GM19452 (cell line): ENCODE data around the gene DCLK2.

Source experiments
- ATAC-seq: cut with Tn5 transposase; IDR thresholded peaks from one replicate; pipeline ENCODE4 v1.9.1; 2021; ENCODE audit not compliant: unreplicated experiment

The DCLK2 gene

DNA sequence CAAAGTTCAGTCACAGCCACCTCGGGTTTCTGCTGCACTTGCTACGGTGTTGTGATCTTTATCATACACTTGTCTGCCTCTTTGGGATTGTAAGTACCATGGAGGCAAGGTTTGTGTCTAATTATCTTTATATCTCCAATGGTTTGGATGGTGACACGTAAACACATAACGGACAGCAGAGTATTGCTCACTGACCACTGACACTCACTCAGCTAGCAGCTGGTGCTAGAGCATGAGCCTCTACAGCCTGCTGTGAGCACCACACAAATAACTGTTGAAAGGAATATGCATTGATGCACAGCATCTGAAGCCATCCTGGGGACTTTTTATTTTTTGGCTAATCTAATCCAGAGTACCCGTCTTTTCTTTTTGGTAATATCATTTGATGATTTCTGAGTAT is 156.0 kb downstream of the DCLK2 start:
- ATAC-seq: no peak

DNA sequence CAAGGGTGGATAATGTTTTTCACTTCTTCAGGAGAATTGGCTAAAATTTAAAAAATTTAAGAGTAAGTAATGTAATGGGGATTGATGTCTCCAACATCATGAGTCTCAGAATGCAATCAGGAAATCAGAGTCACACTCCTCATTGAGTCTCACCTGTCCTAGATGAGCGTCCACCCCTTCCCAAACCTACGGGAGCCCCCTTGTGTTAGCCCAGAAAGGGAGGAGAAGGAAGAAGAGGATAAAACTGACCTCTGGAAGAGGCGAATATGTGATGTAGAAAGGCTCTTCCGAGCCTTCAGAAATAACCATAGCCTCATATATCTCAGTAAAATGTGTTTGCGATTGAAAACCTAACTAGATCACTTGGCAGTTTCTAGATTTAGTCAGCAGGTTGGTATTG is 157.1 kb downstream of the DCLK2 start:
- ATAC-seq: no peak

DNA sequence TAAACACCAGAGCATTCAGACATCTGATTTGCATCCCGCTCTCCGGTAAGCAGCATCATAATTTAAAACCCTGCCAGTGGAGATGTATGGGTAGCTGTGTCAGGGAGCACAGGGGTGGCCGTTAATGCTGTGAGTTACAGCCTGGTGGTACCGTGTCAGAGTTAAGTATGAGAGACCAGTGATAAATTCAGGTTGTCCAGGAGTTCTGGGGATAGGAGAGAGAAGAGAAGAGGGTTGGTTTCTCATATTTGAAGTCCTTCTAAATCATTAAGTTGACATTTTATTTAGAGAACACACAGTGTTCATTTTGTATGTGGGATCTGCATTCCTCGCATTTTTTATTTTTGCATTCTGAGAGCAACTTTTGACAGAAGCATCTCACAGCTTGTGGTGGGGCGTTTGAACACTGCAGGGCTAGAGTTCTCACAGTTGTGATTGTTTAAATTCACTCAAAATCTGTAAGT is 157.6 kb downstream of the DCLK2 start:
- ATAC-seq: no peak

DNA sequence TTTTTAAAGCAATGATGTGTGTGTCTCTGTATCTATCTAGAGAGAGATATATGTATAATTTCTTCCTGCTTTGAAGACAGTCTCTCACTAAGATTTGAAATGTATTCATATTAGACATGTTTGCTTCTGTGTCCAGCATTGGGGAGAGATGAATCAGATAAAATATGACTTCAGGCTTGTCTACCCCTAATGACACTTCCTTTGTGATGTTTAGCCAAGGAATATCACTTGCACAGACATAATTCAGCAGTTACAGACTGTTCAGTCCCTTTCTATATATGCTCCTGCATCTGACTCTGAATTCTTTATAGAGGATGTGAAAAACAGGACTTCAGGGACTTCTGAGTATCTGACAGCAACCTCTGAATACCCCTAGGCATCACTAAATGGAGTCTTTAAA is 158.4 kb downstream of the DCLK2 start:
- no peak for ATAC-seq

DNA sequence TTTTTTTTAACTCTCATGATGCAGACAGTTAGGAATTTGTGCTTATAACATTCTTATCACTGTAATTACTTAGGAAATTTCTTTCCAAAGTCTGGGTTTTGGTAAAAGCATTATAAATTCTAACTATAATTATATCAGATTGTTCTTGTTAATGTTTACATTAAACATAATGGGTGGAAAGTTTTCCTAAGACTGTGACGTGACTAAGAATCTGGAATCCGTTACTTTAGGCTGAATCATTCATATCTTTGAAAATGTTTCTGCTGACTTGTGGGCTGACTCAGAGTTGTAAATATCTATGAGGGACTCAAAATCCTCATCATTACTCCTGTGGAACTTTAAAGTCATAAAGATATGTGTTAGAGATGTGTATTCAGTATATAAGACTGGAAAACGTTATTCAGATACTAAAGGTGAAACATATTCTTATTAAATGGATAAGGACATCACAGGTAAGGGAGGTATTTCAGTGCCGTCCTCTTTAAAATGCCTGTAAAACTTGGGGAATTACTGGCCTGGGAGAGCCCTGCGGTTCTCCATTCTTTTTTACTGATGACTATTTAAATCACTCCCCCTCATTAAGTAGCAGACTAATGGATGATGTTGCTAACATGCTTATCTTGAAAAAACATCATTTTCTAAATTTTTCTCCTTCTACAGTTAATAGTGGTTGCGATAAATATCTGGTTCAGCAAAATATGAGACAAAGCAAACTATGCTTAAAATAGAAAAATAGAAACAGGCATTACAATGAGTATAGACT is 159.0 kb downstream of the DCLK2 start:
- ATAC-seq: no peak

DNA sequence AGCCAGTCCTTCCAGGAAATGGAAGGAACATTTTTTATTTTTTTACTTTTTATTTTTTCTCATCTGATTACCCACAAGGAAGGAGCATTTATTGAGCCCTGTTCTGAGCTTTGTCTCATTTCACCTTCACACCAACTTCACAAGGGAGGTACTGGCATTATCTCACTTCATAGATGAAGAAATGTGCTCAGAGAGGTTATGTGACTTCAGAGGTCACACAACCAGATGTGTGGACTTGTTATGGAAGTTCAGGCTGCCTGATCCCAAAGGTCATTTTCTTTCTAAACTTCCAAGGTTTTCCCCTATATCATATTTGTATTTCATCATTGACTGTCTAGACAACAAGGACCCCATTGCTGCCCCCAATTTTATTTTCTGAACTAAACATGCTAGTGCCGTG is 160.3 kb downstream of the DCLK2 start:
- ATAC-seq: no peak

DNA sequence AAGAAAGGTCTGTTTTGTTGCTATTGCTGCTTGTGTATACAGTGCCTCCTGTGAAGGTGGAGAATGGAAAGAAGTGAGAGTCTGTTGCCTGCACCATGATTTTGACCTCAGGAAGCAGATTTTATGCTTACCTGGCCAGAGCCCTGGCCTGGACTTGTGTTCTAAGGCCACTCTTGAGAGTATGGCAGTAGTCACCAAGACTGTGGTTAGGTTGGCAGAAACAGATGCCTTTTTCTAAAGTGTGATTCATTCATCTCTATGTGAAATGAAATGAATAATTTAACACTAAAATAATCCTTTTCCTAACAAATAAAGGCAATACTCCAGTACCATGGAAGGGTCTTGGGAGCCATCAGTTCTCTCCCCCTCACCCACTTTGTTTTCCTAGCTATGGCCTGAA is 161.8 kb downstream of the DCLK2 start:
- ATAC-seq: no peak

DNA sequence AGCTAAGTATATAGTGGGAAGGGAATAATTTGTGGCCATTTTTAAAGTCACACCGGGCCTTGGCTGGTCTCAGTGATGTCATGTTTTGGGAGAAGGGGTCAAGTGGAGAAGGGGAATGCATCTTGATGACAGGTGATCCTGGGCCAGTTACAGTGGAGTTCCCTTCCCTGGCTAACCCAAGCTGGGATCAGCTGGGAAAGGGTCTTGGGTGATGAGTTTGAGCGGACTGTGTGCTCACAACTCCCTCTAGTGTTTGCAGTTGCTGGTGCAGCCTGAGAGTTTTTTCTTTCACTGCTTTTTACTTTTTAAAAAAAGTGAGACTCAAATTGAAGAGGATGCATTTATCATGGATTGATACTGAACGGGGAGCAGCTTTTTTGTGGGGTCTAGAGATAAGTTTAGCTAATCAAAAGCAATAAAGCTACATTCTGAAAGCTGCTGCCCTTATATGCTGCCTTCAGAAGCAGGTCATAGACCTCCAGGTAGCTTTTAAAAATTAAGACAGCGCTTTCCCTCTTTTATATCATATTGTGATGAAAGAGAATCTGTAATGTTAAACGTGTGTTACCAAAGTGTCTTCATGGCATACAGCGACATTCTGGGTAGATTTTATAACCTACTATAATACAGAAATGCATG is 164.7 kb downstream of the DCLK2 start:
- ATAC-seq: no peak

DNA sequence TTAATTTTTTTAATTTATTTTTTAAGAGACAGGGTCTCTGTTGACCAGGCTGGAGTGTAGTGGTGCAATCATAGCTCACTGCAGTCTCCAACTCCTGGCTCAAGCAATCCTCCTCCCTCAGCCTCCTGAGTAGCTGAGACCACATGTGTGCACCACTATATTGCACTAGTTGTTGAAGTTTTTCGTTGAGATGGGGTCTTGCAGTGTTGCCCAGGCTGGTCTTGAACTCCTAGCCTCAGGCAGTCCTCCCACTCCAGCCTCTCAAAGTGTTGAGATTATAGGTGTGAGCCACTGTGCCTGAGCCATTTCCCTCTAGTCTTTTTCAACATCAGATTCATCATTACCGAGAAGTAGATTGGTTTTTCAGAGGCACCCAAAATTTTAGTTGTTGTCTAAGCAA is 165.7 kb downstream of the DCLK2 start:
- no peak for ATAC-seq

DNA sequence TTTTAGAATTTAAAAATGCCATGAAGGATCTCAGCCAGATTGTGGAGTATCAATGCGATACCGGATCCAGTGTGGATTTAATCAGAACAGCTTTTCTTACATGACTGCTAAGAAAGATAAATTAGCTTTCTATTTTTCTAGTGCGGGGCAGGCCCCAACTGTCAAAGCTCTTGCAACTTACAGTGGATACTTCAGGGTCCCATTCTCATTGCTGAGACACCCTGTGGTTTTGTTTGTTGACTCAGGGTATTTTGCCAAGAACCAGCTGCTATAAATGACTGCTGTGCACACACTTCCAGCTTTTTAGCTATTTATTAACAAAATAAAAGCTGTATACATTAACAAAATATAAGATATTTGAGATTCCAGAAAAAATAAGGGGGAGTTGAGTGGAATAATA is 166.4 kb downstream of the DCLK2 start:
- no peak for ATAC-seq

DNA sequence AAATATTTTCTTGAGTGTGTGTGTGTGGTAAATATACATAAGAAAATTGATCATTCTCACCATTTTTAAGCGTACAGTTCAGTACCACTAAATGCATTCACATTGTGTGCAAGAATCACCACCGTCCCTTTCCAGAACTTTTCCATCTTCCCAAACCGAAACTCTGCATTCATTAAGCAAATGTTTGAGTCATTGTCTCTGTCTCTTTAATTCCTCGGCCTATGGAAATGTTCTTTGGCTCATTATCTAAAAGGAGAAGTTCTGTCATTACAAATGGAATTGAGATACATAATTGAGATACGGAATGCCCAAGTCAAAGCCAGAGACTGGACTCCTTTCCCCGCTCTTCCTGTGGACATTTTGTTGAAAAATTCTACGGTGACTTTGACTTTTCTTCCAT is 168.9 kb downstream of the DCLK2 start:
- ATAC-seq: no peak

DNA sequence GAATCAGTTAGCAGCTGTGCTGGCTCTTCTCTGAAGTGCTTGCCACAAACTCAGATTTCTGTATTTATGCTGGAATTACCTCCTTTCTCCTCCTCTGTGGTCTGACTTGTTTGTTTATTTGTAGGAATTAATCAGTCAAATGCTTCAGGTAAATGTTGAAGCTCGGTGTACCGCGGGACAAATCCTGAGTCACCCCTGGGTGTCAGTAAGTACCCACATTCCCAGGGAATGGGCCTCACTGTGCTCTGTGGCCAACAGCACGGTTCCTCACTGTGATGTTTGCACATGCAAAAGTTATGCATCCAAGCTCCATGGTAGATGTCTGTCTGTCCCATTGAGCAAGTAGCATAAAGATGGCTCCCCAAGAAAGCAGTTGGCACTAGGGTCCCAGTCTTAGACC is 169.9 kb downstream of the DCLK2 start:
- ATAC-seq: no peak

DNA sequence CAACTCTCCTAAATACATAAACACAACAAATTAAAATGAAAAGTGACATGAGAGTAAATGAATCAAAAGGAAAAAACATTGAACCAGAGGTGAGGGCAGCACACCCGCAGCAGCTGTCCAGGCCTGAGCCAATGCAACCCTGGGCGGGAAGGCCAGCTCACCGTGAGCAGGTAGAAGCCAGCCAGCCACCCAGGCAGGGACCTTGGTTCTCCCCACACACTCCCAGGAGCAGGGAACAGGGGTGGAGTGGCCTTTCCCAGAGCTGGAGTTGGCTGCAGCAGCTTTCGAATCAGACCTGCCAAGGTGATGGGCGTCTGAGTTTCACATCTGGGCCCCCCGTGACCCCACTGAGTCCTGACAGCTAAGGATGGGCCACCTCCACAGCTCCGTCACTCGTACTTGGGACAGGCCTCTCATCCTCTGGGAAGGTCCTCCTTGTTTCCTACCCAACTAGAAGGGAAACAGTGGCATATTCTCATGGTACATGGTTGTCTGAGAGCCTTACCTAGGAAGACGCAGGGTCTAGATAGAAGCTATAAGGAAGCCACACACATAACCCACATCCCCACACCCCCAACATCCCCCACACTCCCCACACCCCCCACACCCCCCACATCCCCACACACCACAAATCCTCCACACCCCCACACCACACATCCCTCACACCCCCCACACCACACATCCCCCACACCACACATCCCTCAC is 172.2 kb downstream of the DCLK2 start:
- ATAC-seq: no peak

DNA sequence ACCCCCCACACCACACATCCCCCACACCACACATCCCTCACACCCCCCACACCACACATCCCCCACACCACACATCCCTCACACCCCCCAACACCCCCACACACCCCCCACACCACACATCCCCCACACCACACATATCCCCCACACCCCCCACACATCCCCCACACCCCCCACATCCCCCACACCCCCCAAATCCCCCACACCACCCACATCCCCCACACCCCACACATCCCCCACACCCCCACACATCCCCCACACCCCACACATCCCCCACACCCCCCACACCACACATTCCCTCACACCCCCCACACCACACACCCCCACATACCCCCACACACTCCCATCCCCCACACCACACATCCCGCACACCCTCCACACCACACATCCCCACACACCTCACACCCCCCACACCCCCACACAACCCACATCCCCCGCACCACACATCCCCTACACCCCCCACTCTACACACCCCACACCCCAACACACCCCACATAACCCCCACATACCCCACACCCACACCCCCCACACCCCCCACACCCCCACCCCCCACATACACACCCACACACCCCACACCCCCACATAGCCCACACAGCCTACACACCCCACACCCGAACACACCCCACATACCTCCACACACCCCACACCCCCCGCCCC is 172.9 kb downstream of the DCLK2 start:
- no peak for ATAC-seq

DNA sequence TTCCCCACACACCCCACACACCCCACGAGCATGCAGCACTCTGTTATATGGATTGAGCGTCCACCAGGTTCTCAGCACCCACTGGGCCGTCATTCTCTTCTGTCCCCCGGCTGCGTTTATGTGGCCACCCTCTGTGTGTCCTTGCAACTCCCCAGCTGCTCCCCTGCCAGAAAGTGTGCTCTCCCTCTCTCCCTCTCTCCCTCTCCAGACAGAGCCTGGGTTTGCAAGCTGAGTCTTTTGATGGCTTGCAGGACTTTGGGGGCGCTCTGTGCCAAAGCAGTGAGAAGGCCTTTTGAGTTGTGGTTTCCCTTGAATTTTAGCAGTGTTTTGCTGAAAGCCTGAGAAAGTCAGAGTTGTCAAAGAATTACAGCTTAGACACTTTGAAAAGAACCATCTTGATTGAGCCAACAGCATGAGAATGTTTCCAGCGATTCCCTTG is 173.5 kb downstream of the DCLK2 start:
- no peak for ATAC-seq

DNA sequence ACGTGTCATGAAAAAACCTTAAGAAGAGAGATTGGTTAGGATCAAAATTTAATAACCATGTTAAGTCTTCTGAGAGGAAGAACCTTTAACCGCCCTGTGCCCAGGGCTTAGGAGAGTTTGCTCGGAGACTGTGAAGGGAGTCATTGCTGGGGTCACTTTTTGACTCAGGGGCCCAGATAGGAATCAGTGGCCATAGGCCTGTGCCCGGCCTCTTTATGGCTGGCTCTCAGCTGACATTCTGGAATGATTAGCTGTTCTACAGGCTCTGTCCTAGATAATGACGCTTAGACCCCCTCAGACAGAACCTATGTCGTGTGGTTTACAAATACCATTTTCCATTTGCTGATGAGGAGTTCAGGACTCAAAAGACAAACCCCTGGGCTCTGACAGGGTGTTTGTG is 174.1 kb downstream of the DCLK2 start:
- no peak for ATAC-seq

DNA sequence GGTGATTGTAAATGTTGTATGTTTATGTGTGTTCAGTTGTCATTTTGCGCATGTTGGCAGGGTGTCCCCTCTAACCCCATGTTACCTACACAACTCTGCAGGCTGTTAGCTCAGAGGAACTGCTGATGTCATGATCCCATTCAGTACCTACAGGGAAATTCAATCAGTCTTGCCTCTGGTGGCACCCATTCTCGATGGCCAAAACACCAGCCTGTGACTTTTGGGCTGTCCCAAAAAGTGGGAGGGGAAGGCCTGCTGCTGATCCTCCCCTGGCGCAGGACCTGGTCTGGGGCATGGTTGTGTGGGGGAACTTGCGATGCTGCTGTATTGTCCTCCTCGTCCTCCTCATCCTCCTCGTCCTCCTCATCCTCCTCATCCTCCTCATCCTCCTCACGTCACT is 174.5 kb downstream of the DCLK2 start:
- no peak for ATAC-seq

DNA sequence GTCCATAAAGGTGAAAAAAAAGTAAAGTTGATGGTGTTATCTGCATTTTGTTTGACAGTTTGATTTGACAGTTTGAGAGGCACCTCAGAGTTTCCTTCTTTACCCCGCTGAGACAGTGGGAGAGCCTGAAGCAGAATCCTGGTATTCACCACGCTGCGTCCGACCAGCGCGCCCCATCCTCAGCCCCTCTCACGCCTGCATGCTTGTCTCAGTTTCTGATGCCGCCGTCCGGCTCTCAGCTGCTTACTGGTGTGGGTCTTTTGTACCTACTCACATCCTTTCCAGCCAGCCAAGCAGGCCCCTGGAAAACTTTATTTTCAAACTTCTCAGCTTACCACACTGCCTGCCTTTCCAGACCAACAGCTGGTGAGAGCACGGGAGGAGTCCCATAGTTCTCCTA is 175.2 kb downstream of the DCLK2 start:
- no peak for ATAC-seq

DNA sequence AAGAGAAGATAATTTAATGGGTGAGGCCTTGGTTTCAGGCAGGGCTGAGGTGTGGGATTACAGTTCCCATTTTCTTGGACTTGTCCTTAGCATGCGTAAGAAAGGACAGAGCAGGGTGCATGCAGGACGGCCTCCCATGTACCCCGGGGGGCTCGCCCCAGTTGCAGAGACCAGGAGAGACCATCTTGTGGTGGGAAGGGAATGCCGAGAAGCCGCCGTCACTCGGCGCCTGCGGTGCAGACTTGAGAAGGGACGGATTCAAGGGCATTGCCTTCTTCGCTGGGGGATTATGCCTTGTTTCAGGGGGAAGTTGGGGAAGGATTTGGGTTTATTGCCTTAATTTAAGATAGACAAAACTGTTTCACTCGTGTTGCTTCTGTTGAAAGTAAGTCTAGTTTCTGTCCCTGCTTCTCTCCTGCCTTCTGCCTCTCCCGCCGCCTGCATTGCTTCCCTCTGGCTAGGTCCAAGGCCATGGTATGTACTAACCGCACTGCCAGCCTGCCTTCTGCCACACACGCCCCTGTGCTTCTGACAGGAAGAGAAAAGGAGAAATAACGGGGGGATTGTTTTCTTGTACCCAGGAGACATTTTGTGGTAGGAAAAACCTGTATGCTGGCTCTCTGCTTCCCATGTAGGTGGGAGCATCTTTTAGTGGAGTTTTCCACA is 175.9 kb downstream of the DCLK2 start:
- ATAC-seq: no peak

DNA sequence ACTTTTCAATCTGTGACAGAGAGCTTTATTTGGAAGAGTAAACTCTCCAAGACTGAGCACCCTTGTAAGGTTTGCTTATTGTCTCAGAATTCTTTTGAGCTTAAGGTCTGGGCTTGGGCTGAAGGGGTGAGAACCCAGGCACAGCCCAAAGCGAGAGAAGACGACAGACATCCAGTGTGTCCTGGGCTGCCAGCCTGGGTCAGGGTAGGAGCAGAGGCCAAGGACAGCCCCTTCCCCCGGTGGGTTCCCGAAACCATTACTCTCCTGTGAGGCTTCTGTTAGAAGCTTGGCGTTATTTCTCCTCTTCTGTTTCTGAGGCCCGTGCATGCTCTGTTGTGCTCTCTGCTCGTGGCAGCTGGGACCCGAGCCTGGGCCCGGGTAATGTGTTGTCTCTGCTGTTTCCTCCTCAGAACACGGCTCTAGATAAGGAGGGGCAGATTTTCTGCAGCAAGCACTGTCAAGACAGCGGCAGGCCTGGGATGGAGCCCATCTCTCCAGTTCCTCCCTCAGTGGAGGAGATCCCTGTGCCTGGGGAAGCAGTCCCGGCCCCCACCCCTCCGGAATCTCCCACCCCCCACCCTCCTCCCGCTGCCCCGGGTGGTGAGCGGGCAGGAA is 177.5 kb downstream of the DCLK2 start:
- ATAC-seq: no peak

DNA sequence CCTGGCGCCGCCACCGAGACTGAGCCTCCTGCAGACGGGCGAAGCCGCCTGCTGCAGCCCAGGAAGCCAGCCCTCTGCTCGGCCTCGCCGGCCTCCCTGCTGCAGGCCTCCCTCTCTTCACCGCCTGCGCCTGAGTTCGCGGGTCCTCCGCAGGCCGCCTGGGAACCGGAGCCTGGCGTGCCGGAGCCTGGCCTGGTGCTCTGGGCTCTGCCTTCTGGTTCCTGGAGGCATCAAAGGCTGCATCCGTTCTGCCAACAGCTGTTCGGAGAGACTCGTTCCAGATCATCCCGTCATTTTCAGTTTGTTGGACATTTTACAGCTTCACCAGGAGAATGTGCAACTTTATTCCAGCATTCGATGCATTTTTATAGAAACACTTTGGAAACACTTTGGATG is 178.0 kb downstream of the DCLK2 start:
- ATAC-seq: no peak
